ENCODE measurements around the gene PNPLA5.

The PNPLA5 gene

DNA sequence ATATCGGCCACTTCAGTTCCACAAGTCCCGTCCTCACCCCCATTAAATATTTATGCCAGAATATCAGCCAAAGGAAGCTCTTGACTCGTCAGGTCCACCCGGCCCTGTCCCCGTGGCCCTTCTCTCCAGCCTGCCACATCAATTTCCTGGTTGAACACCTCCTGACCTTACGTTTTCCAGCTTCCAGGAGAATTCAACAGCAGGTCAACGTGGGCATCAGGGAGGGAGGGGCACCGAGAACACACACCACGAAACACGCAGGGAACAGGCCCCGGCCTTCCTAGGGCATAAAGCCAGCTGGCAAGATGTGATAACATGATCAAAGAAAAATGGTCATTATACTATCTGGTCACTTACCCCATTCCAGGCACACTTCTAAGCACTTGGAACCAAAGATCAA, 44.8 kb downstream of the PNPLA5 start:
- TF ChIP-seq SPI1 (IDR thresholded peaks at IDR 0.05; ENCODE audit: borderline replicate concordance, low read depth) (no peak), GABPA (IDR thresholded peaks at IDR 0.05; ENCODE audit: low read depth) (no peak), POLR2AphosphoS5 (IDR thresholded peaks at IDR 0.05; ENCODE audit: low read depth) (no peak)
- TF ChIP-seq, protein P1, sequence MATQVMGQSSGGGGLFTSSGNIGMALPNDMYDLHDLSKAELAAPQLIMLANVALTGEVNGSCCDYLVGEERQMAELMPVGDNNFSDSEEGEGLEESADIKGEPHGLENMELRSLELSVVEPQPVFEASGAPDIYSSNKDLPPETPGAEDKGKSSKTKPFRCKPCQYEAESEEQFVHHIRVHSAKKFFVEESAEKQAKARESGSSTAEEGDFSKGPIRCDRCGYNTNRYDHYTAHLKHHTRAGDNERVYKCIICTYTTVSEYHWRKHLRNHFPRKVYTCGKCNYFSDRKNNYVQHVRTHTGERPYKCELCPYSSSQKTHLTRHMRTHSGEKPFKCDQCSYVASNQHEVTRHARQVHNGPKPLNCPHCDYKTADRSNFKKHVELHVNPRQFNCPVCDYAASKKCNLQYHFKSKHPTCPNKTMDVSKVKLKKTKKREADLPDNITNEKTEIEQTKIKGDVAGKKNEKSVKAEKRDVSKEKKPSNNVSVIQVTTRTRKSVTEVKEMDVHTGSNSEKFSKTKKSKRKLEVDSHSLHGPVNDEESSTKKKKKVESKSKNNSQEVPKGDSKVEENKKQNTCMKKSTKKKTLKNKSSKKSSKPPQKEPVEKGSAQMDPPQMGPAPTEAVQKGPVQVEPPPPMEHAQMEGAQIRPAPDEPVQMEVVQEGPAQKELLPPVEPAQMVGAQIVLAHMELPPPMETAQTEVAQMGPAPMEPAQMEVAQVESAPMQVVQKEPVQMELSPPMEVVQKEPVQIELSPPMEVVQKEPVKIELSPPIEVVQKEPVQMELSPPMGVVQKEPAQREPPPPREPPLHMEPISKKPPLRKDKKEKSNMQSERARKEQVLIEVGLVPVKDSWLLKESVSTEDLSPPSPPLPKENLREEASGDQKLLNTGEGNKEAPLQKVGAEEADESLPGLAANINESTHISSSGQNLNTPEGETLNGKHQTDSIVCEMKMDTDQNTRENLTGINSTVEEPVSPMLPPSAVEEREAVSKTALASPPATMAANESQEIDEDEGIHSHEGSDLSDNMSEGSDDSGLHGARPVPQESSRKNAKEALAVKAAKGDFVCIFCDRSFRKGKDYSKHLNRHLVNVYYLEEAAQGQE (IDR thresholded peaks at IDR 0.05; ENCODE audit: insufficient replicate concordance, low read depth), result no peak
- TF ChIP-seq, protein P2, sequence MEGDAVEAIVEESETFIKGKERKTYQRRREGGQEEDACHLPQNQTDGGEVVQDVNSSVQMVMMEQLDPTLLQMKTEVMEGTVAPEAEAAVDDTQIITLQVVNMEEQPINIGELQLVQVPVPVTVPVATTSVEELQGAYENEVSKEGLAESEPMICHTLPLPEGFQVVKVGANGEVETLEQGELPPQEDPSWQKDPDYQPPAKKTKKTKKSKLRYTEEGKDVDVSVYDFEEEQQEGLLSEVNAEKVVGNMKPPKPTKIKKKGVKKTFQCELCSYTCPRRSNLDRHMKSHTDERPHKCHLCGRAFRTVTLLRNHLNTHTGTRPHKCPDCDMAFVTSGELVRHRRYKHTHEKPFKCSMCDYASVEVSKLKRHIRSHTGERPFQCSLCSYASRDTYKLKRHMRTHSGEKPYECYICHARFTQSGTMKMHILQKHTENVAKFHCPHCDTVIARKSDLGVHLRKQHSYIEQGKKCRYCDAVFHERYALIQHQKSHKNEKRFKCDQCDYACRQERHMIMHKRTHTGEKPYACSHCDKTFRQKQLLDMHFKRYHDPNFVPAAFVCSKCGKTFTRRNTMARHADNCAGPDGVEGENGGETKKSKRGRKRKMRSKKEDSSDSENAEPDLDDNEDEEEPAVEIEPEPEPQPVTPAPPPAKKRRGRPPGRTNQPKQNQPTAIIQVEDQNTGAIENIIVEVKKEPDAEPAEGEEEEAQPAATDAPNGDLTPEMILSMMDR (IDR thresholded peaks at IDR 0.05; ENCODE audit: insufficient read depth, low read length), result no peak
- no peak for DNase-seq (ENCODE audit: low read depth in 1 of 2, low spot score in 1 of 2)
- Histone ChIP-seq H3K27ac (replicated peaks) (no peak overlapping the region), H3K4me3 (replicated peaks; ENCODE audit: insufficient read depth, low read length) (no peak overlapping the region), H3K27me3 (ENCODE audit: insufficient read depth, poor library complexity, severe bottlenecking) (peaks cover 6% of the 10 kb centered on the region)

DNA sequence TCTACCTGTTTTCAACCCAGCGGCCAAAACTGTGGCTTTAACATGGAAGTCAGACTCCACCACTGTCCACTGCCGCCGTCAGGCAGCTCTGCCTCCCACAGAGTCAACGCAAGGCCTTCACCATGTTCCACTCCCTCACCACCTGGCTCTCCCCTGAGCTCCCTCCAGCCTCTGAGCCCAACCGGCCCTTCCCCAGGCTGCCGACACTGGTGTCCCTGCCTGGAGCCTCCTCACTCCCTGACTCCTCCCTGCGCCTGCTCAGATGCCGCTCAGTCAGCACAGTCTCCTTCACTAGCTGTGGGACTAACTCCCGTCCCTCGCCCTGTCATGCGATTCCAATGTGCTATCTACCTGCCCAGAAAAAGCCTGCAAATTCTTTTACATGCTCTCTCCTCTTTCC, 45.8 kb downstream of the PNPLA5 start:
- no peak overlapping the region for H3K4me3 ChIP-seq (replicated peaks; ENCODE audit: insufficient read depth, low read length)
- no peak overlapping the region for H3K27ac ChIP-seq (replicated peaks)
- TF ChIP-seq POLR2AphosphoS5 (IDR thresholded peaks at IDR 0.05; ENCODE audit: low read depth) (no peak), SPI1 (IDR thresholded peaks at IDR 0.05; ENCODE audit: borderline replicate concordance, low read depth) (no peak), GABPA (IDR thresholded peaks at IDR 0.05; ENCODE audit: low read depth) (no peak)
- TF ChIP-seq, protein P2 (IDR thresholded peaks at IDR 0.05; ENCODE audit: insufficient read depth, low read length), result no peak
- TF ChIP-seq, protein P1 (IDR thresholded peaks at IDR 0.05; ENCODE audit: insufficient replicate concordance, low read depth), result no peak
- DNase-seq (ENCODE audit: low read depth in 1 of 2, low spot score in 1 of 2), result no peak
- H3K27me3 ChIP-seq (ENCODE audit: insufficient read depth, poor library complexity, severe bottlenecking), result peaks cover 6% of the 10 kb centered on the region

DNA sequence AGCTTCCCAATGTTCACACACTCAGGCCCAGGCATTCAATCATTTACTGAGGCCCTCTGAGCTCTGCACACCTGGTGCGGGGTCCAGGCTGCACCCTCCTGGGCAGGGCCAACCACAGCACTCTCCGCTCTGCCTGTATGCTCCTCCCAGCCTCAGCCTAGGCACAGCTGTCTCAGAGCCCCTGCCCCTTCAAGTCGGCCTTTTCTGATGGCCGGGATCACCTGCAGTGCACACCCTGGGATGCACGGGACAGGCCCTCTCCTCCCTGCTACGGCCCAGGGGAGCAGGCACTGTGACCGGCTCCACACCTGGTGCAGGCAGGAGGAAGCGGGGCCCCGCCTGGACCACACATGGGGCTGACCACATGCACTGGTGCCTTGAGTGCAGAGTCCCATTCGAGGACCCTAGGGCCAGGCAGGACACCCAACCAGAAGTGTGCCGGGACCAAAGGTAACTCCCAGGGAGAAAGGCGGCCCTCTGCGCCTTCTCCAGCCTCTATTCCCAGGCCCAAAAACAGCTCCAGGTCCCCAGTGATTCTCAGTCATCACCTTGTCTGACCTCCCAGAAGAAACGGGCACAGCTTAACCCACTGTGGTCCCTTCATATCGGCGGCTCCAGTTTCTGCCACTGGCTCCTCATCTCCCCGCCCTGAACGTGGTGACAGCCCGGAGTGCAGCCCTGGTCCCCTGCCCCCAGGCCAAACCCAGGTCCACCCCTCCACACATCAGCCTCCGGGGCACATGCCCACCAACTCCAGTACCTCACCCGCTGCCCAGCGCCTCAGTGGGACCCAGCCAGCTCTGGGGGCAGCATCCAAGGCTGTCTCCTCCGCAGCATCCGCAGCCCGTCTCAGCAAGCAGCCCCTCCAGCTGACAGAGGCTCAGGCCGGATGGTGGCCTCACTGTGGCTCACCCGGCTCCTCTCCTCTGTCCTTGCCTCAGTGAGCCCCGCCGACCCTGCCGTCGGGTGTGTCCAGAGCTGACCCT, 47.0 kb downstream of the PNPLA5 start:
- Histone ChIP-seq H3K4me3 (replicated peaks; ENCODE audit: insufficient read depth, low read length) (no peak overlapping the region), H3K27me3 (ENCODE audit: insufficient read depth, poor library complexity, severe bottlenecking) (peaks cover 1% of the 10 kb centered on the region), H3K27ac (replicated peaks) (no peak overlapping the region)
- TF ChIP-seq, protein P2 (IDR thresholded peaks at IDR 0.05; ENCODE audit: insufficient read depth, low read length), result no peak
- no peak for TF ChIP-seq POLR2AphosphoS5 (IDR thresholded peaks at IDR 0.05; ENCODE audit: low read depth)
- TF ChIP-seq GABPA (IDR thresholded peaks at IDR 0.05; ENCODE audit: low read depth), result no peak
- TF ChIP-seq, protein P1 (IDR thresholded peaks at IDR 0.05; ENCODE audit: insufficient replicate concordance, low read depth), result no peak
- TF ChIP-seq SPI1 (IDR thresholded peaks at IDR 0.05; ENCODE audit: borderline replicate concordance, low read depth), result no peak
- DNase-seq (ENCODE audit: low read depth in 1 of 2, low spot score in 1 of 2), result no peak

Measured in HL-60 (cell line).